B cell (primary cell): ENCODE data around the gene FOXN3. TPM values are rescaled to one million over a fixed set of nuclear protein-coding genes. Genes with fewer than 3 reads are reported as not detected.
A peak's percentile ranks its signal among the peaks of the same experiment; 100 is the strongest.

ENCODE experiments used
- ATAC-seq: fragments of 200-7000 bp; cut with Tn5 transposase; one replicate; pipeline ENCODE4 v1.10.0; 2021; ENCODE audit warnings: low read depth, mild to moderate bottlenecking, moderate number of reproducible peaks, moderate library complexity
- CTCF ChIA-PET: fragments of 350-600 bp; sonication (Branson Sonifier 250); formaldehyde crosslinking; loops from one replicate; lab custom pipeline; 2021; ENCODE audit warnings: antibody characterized with exemption, inconsistent platforms; lab: Charles Lee
- POLR2A ChIA-PET: fragments of 350-600 bp; sonication (Branson Sonifier 250); formaldehyde crosslinking; loops from one replicate; lab custom pipeline; 2021; ENCODE audit warnings: antibody characterized with exemption; lab: Charles Lee
- DNase-seq: peaks from one replicate; pipeline ENCODE4 v3.0.0; 2013
- H2AFZ ChIP-seq: 2 replicates; pipeline ENCODE4 v1.6.1; 2012; ENCODE audit warnings: mild to moderate bottlenecking, low read depth, low read length; ENCODE audit not compliant: insufficient read depth, poor library complexity, severe bottlenecking
- H3K27ac ChIP-seq, 2 donors: 1 replicate in 1 of 2; 2 replicates in 1 of 2; pipeline ENCODE4 v1.5.1; 2012 to 2013; ENCODE audit warnings: low read length in 2 of 2, mild to moderate bottlenecking in 2 of 2, moderate library complexity in 1 of 2
- H3K27me3 ChIP-seq, 4 experiments: fragments of 200-600 bp in 1 of 4; sonication (generic) in 1 of 4; replicated peaks in 1 of 4; 1 replicate in 2 of 4; 2 replicates in 2 of 4; pipeline versions ENCODE4 v1.6.1 to v1.7.0; 2013 to 2016; ENCODE audit warnings: low read length in 3 of 4, mild to moderate bottlenecking in 2 of 4, mixed read lengths in 1 of 4, moderate library complexity in 1 of 4; ENCODE audit not compliant: insufficient read depth in 4 of 4, control insufficient read depth in 3 of 4; ENCODE audit errors: control extremely low read depth in 1 of 4
- H3K36me3 ChIP-seq, 2 experiments: replicated peaks in 1 of 2; 1 replicate in 1 of 2; 2 replicates in 1 of 2; pipeline versions ENCODE4 v1.6.1 to v1.7.1; 2013; ENCODE audit warnings: low read length in 1 of 2; ENCODE audit not compliant: insufficient read depth in 2 of 2, control insufficient read depth in 1 of 2; ENCODE audit errors: control extremely low read depth in 1 of 2, extremely low read depth in 1 of 2
- H3K4me1 ChIP-seq, 2 donors: fragments of 200-600 bp in 1 of 2; sonication (generic) in 1 of 2; 1 replicate in 1 of 2; 2 replicates in 1 of 2; pipeline versions ENCODE4 v1.5.1 to v1.6.1; 2013 to 2017; ENCODE audit warnings: low read length in 2 of 2; ENCODE audit not compliant: control insufficient read depth in 2 of 2, insufficient read depth in 2 of 2
- H3K4me2 ChIP-seq: replicated peaks from 2 replicates; pipeline ENCODE3; 2012; ENCODE audit warnings: mild to moderate bottlenecking, low read depth, low read length; ENCODE audit not compliant: poor library complexity, severe bottlenecking
- H3K4me3 ChIP-seq, 5 experiments: fragments of 200-600 bp in 1 of 5; sonication (generic) in 1 of 5; 1 replicate in 3 of 5; 2 replicates in 2 of 5; pipeline versions ENCODE4 v1.5.1 to v1.7.0; 2011 to 2016; ENCODE audit warnings: low read length in 4 of 5, mild to moderate bottlenecking in 4 of 5, low read depth in 2 of 5, control low read depth in 1 of 5, moderate library complexity in 1 of 5; ENCODE audit not compliant: insufficient read depth in 1 of 5; ENCODE audit errors: control extremely low read depth in 1 of 5, extremely low read depth in 1 of 5
- H3K79me2 ChIP-seq: fragments of 200-600 bp; sonication (generic); one replicate; pipeline ENCODE4 v1.6.0; 2016; ENCODE audit warnings: low read length; ENCODE audit not compliant: control insufficient read depth, insufficient read depth
- H3K9ac ChIP-seq: fragments of 200-600 bp; sonication (generic); 2 replicates; pipeline ENCODE4 v1.6.1; 2017; ENCODE audit warnings: mild to moderate bottlenecking, low read length, moderate library complexity
- H3K9me3 ChIP-seq, 3 donors: one replicate each; pipeline versions ENCODE4 v1.6.1 to v1.7.1; 2013; ENCODE audit warnings: low read length in 2 of 3; ENCODE audit not compliant: control insufficient read depth in 2 of 3, insufficient read depth in 1 of 3; ENCODE audit errors: control extremely low read depth in 1 of 3
- H4K20me1 ChIP-seq: 2 replicates; pipeline ENCODE4 v1.6.0; 2012; ENCODE audit warnings: mild to moderate bottlenecking, low read length; ENCODE audit not compliant: insufficient read depth, control insufficient read depth, poor library complexity, severe bottlenecking
- H3K27ac Mint-ChIP-seq: one replicate; pipeline ENCODE4 v1.8.0; 2021; ENCODE audit warnings: mixed read lengths
- H3K27me3 Mint-ChIP-seq: one replicate; pipeline ENCODE4 v1.8.0; 2021; ENCODE audit warnings: mixed read lengths
- H3K4me1 Mint-ChIP-seq: one replicate; pipeline ENCODE4 v1.8.0; 2021; ENCODE audit warnings: mixed read lengths
- H3K4me3 Mint-ChIP-seq: one replicate; pipeline ENCODE4 v1.8.0; 2021; ENCODE audit warnings: mixed read lengths
- H3K9me3 Mint-ChIP-seq: one replicate; pipeline ENCODE4 v1.8.0; 2022; ENCODE audit warnings: mixed read lengths; ENCODE audit not compliant: insufficient read depth
- CTCF ChIP-seq: fragments of 200-600 bp; IDR thresholded peaks from one replicate; pipeline ENCODE4 v1.8.0; 2022; ENCODE audit warnings: antibody characterized with exemption, mild to moderate bottlenecking
- EZH2 ChIP-seq: IDR thresholded peaks from 2 replicates; pipeline ENCODE4 v1.6.1; 2012; ENCODE audit warnings: borderline replicate concordance, low read depth, mild to moderate bottlenecking, moderate library complexity, low read length; ENCODE audit not compliant: insufficient read depth, poor library complexity, severe bottlenecking
- WGBS: methylation state at CpG from one replicate; pipeline ENCODE4 v1.1.5; 2013; ENCODE audit warnings: missing lambda C conversion rate; ENCODE audit not compliant: insufficient coverage; 5-methylcytosine and 5-hydroxymethylcytosine counted together
- intact Hi-C: fragments of 100-400 bp; cut with micrococcal nuclease; formaldehyde crosslinking; loops from one replicate; pipeline ENCODE4 v1.10.0; 2022
- polyA plus RNA-seq: library from polyadenylated mRNA; depleted of rRNA; stranded (reverse); fragments of >200 nt; gene quantifications from 2 replicates; pipeline ENCODE4 v1.2.3, GENCODE V29; 2012
- total RNA-seq, 2 donors: library from RNA; stranded (reverse); fragments of 120-200 nt in 1 of 2; gene quantifications; 1 replicate in 1 of 2; 2 replicates in 1 of 2; pipeline versions ENCODE4 v1.2.3 to v1.2.4, GENCODE V29; 2013 to 2022

FOXN3 gene
- total and polyA plus RNA-seq, 2 donors (not counting 1 experiment from before 2014, with no cell fraction given), result 80.6 to 98.2 TPM

GRCh38 chr14:89360277-89360676 is 56.8 kb downstream of the FOXN3 start:
- H3K4me3 ChIP-seq, result no peak overlapping the region
- TF ChIP-seq CTCF (no peak), EZH2 (no peak)
- Mint-ChIP-seq H3K27ac (peak overlapping the region; percentile 84), H3K4me3 (peak overlapping the region; percentile 59), H3K4me1 (peaks cover 62% of the 10 kb centered on the region), H3K27me3 (no peaks in the 10 kb centered on the region), H3K9me3 (no peaks in the 10 kb centered on the region)
- WGBS, result 67% methylated on average over 1 of the region's 3 CpGs
- H3K27me3 ChIP-seq, result no peaks in the 10 kb centered on the region
- H3K4me1 ChIP-seq, result peaks cover 35 to 47% of the 10 kb centered on the region in 2 donors
- peaks cover 64% of the 10 kb centered on the region for H3K79me2 ChIP-seq
- H3K9me3 ChIP-seq, result peaks cover 0 to 3% (median 0%) of the 10 kb centered on the region in 3 donors
- no peak for DNase-seq
- CTCF ChIA-PET, result interaction anchor here (1.9 kb wide), 1 partner anchor 24 kb away, joined by 8 read pairs; no protein-coding TSS in a partner anchor
- H3K9ac ChIP-seq, result no peak overlapping the region
- no peak overlapping the region for H2AFZ ChIP-seq
- POLR2A ChIA-PET, result interaction anchor here (0.7 kb wide), 1 partner anchor 54 kb away, joined by 12 read pairs; no protein-coding TSS in a partner anchor
- H4K20me1 ChIP-seq, result no peaks in the 10 kb centered on the region
- intact Hi-C loops, result no loop called here
- no peak for ATAC-seq
- H3K4me2 ChIP-seq, result peak overlapping the region; percentile 35
- H3K36me3 ChIP-seq, result no peaks in the 10 kb centered on the region
- peak overlapping the region in 1 of 2 donors; percentile 32 for H3K27ac ChIP-seq

DNA sequence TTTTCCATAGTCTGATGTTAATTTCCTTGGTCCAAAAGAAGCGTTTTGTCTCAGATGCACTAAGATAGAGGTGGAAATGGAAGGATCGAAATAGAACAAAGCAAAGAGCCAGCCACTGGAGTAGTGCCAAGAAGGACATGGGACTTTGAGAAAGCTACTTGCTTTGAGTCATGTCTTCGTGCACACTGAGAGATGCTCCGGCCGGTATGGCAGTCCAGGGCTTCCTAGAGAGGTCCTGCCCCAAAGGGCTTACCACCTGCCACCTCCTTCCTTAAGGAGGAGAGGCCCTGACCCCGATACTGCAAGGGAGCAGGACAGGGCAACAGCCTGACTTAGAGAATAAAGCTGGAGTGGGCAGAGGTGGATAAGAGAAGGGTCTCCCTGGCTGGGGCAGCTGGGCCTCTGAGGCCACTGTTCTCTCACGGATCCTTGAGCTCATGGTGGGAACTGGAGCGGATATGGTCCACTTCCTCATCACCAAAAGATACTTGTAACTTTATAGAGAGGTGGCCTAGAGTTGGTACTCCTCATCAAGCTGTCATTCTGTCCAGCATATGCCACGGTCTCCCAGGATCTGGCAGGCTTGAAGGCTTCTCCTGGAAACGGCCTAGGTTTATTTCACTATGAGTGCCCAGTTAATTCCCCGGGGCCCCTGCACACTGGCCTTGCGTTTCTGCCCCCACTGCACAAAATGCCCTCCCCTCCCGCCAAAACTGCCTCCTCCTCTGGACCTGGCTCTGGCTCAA is 57.4 kb downstream of the FOXN3 start:
- peak; percentile 32 for DNase-seq
- peak; percentile 41 for ATAC-seq
- H3K4me1 ChIP-seq, result peaks cover 33 to 41% of the 10 kb centered on the region in 2 donors
- H3K79me2 ChIP-seq, result peaks cover 67% of the 10 kb centered on the region
- H3K27me3 ChIP-seq, result no peaks in the 10 kb centered on the region
- no peak overlapping the region for H2AFZ ChIP-seq
- no peak overlapping the region for H3K4me3 ChIP-seq
- CTCF ChIA-PET, result interaction anchor here (0.6 to 1.9 kb wide), 2 partner anchors 24 to 193 kb away, joined by 3 to 8 read pairs; no protein-coding TSS in a partner anchor
- intact Hi-C loops, result no loop called here
- peaks cover 0 to 3% (median 0%) of the 10 kb centered on the region in 3 donors for H3K9me3 ChIP-seq
- POLR2A ChIA-PET, result interaction anchor here (0.7 kb wide), 1 partner anchor 55 kb away, joined by 12 read pairs; no protein-coding TSS in a partner anchor
- H3K36me3 ChIP-seq, result no peaks in the 10 kb centered on the region
- Mint-ChIP-seq H3K27me3 (no peaks in the 10 kb centered on the region), H3K27ac (peak overlapping the region; percentile 84), H3K9me3 (no peaks in the 10 kb centered on the region), H3K4me1 (peaks cover 56% of the 10 kb centered on the region), H3K4me3 (peak overlapping the region; percentile 59)
- TF ChIP-seq CTCF (no peak), EZH2 (no peak)
- no peak overlapping the region for H3K9ac ChIP-seq
- peak overlapping the region; percentile 35 for H3K4me2 ChIP-seq
- no peaks in the 10 kb centered on the region for H4K20me1 ChIP-seq
- WGBS, result 78% methylated on average over 9 of the region's 13 CpGs
- H3K27ac ChIP-seq, result peak overlapping the region; percentile 11 to 32
